CMK (cell line): ENCODE results near the gene SLC25A1.

Experiments
- DNase-seq: peaks from one replicate; pipeline ENCODE4 v3.0.0-alpha.2; 2010; ENCODE audit warnings: low read depth

Gene SLC25A1

DNA sequence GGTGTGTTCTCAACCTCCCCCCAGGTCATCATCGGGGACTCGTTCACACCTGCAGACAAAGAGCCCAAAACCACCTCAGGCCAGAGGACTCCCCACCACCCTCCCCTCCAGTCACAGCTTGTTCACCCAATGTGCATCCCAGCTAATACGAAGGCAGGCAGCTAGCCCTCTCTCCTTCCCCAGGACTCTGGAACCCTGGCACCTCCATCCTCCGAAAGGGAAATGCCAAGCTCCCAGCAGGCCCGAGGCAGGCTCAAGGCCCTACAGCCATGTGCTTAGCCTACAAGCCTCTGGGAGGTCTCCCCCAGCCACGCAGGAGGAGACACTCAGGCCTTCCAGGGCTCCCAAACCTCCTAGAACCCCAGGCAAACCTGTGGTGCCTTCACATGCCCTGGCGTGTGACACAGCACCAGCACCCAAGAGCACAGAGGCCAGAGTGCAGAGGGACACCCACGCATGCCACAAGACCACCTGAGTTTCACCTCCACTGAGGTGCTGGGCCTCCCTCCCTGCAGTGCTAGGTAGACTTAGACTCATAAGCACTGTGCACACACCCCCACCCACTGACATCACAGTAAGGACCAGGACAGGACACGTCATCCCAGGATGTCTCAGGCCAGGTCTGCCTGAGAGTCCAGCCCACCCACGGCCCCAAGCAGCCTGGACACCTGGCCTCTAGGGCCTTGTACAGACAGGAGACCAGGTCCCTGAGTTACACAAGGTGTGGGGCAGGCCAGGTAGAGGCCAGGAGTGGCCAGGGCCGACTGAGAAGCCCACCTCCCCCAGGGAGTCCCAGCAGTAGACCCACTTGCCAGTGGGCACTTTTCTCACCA lies 40.9 kb downstream of the SLC25A1 start:
- no peak for DNase-seq

DNA sequence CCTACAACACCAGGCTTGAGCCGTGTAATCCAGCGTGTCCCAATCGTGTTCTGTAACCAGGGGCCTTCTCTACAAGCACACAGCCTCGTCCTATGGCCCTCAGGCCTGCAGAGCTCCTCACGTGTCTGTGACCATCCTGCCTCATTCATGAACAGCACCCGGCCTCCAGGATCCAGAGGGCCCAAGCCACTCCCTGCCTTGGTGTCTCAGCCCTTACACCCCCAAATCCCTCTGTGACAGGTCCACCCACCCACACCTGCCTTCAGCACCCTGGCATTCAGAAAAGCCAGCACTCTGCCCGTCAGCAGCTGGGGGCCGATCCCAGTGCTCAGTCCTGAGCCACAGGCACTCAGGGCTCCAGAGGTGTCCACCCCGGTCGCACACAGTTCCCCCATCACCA lies 41.6 kb downstream of the SLC25A1 start:
- DNase-seq = no peak

GRCh38 chr22:19134874-19135273 lies 43.7 kb downstream of the SLC25A1 start:
- no peak for DNase-seq

GRCh38 chr22:19134176-19134831 lies 44.2 kb downstream of the SLC25A1 start:
- DNase-seq = no peak

GRCh38 chr22:19133561-19133960 lies 45.0 kb downstream of the SLC25A1 start:
- no peak for DNase-seq

GRCh38 chr22:19132693-19133400 lies 45.7 kb downstream of the SLC25A1 start:
- DNase-seq = no peak

DNA sequence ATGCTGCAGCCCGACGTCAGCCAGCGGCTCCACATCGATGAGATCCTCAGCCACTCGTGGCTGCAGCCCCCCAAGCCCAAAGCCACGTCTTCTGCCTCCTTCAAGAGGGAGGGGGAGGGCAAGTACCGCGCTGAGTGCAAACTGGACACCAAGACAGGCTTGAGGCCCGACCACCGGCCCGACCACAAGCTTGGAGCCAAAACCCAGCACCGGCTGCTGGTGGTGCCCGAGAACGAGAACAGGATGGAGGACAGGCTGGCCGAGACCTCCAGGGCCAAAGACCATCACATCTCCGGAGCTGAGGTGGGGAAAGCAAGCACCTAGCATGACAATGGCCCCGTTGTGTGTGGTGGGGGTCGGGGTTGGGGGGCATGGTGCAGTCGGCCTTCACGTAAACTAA lies 46.4 kb downstream of the SLC25A1 start:
- DNase-seq = no peak

- DNase-seq = no peak
These were observed 46.9 kb downstream of the SLC25A1 start for GRCh38 chr22:19131685-19132015.

DNA sequence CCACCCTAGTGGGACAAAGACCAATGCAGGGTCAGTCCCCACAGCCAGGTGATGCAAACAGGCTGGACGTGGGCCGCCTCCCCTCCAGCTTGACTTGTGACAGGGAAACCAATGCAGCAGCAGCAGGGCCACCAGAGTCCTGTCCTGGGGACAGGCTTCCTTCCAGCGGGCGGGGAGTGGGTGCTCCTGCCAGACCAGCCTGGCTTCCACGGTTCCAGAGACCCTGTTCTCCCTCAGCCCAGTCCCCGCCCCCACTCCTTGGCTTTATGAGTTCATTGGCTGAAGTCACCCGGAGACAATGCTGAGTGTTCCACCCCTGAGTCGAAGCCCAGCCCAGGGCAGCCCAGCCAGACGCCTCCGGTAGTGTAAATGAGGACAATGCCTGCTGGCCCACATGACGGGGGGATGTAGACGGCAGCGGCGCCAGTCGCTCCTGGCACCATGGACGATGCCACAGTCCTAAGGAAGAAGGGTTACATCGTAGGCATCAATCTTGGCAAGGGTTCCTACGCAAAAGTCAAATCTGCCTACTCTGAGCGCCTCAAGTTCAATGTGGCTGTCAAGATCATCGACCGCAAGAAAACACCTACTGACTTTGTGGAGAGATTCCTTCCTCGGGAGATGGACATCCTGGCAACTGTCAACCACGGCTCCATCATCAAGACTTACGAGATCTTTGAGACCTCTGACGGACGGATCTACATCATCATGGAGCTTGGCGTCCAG lies 47.4 kb downstream of the SLC25A1 start, which contains the start of gene TSSK2:
Gene TSSK2, plus strand, starts transcription at position 350 of the 726 bp plus-strand sequence. Its CDS starts 92 bp downstream, at position 442.
- DNase-seq = no peak

- no peak for DNase-seq
These were observed 48.7 kb downstream of the SLC25A1 start for GRCh38 chr22:19129871-19130270.

DNA sequence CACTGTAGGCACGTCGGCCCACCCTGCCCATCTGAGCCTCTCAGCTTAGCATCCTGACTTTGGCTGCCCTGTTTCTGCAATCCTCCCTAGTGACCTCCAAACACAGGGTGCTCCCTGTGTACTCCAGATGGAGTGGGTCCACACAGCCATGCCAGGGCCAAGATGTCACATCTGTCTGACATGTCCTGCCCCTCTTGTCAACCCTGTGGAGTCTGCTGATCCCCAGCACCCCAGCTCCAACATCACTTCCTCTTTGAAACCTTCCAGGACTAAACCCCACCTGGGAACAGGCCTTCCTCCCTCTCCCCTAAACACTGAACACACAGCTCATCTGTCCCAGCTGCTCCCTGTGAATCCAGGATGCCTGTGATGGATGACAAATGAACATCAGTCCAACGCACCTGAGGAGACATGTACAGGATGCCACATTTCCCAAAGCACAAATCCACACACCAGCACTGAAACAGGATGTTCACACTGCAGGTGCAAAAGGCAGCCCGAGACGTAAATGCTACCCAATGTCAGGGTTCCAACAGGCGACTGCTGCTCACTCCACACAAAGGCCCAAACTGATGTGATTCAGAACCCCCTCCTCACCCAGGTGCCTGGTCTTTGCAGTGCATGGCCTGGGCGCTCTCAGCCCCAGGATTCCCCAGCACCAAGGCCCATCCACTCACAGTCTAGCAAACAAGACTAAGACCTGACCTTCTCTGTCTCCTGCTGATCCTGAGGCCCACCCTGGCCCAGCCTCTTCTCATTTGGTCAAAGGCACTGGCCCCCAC lies 49.4 kb downstream of the SLC25A1 start:
- no peak for DNase-seq

- no peak for DNase-seq
These were observed 50.5 kb downstream of the SLC25A1 start for GRCh38 chr22:19128009-19128401.

GRCh38 chr22:19127329-19128008 lies 51.1 kb downstream of the SLC25A1 start:
- DNase-seq = no peak

DNA sequence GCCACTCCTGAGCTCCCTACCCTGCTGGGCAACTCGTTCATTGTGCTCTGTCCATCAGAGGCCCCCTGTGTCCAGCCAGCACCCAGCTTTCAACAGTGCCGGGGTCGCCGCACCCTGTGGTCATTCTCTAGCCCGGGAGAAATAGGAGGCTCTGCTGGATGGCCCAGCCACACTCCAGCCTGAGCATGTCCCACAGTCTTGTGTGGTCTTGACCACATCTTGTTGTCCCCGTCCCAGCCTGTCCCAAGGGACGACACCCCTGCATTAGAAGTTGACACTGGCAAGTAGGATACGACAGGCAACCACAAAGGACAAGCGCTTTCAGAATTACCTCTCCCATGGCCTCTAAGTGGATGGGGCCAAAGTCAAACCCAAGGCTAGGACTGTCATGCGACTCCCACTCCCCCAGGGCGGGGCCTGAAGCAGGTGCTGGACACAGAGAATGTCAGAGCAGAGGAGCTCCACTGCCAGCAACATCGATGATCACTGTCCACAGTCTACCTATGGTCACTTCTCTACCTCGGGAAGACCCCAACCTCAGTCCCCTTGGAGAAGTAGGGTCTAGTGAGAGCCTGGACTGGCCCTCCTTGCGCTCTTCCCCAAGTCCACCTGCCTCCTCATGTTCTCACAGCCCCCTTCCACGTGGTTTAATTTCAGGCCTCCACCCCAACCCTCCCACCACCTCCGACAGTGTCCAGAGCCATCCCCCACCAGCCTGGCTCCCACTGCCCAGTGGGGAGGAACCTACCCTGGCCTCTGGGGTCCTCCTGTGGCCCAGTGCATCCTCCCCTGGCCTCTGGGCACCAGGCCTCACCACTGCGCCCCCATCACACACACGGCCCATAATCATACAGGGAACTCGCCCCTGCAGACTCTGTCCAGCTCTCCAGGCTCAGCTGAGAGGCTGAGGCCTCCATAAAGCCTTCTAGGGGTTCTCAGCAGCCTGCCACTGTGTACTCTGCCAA lies 51.9 kb downstream of the SLC25A1 start:
- DNase-seq = no peak
